Central memory CD4-positive, alpha-beta T cell (primary cell): Measurements from ENCODE around the gene ARSK.

Source experiments
- DNase-seq: peaks from one replicate; pipeline ENCODE4 v3.0.0; 2022
- total RNA-seq, 3 experiments: gene quantifications; one replicate each; lab custom pipeline; 2026; lab: John Stamatoyannopoulos, UW

The ARSK gene
- 6.5 to 14.6 (median 8.7) reads per million in 3 experiments for total RNA-seq

- peak; percentile 97 for DNase-seq
Measured at GRCh38 chr5:95554647-95555548, at the start of gene ARSK, which contains the start of gene SKIC3. ARSK (plus strand) TSS chr5:95555101; CDS start chr5:95555279, 178 bp downstream. SKIC3 (minus strand) TSS chr5:95554977; CDS start chr5:95547150, 7,827 bp downstream.

- DNase-seq, result no peak
Measured at GRCh38 chr5:95508550-95508949, 46.4 kb upstream of the ARSK start.

GRCh38 chr5:95511606-95512005, 43.3 kb upstream of the ARSK start:
- DNase-seq, result no peak

DNA sequence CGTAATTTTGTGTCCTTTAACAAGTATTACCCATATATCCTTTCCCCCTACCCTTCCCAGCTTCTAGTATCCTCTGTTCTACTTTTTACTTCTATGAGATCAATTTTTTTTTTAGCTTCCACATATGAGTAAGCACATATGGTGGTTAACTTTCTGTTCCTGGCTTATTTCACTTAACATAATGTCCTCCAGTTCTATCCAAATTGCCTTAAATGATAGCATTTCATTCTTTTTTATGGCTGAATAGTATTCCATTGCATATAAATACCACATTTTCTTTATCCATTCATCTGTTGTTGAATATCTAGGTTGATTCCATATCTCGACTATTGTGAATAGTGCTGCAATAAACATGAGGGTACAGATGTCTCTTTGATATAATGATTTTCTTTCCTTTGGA, 36.5 kb upstream of the ARSK start:
- no peak for DNase-seq

DNA sequence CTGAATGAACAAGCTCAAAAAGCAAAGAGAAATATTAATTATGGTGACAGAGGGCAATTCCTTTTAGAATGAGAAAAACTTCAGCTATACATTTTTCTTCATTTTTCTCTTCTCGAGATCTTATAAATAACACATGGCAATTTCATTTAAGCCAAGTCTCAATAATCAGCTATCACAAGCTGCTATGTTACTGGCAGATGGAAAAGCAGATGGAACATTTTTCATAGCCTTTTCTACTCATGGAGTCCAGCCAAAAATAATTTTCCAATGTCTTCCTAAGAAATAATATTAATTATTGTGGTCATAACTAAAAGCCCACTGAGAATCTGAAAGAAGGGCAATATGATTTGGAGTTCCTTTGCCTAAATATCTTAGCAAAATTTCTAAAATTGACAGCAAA, 35.8 kb upstream of the ARSK start:
- no peak for DNase-seq

GRCh38 chr5:95519681-95520080, 35.2 kb upstream of the ARSK start:
- no peak for DNase-seq

DNA sequence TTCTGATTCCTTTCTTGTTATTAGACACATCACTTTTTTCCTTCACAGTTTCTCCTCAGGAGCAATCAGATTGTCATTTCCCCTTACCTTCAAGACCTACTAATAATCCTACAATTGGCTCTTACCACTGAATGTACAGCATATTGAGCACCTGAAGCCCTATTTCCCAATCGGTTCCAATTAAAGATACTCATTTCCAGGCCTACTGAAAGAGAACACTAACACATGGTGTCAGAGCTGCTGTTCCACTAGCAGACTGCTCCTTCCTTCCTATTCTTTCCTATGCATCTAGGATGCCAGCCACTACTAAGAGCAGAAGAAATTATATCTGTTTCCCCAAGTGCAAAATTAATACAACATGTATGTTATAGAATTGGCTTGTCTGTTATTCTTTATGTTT, 34.7 kb upstream of the ARSK start:
- DNase-seq, result no peak

DNA sequence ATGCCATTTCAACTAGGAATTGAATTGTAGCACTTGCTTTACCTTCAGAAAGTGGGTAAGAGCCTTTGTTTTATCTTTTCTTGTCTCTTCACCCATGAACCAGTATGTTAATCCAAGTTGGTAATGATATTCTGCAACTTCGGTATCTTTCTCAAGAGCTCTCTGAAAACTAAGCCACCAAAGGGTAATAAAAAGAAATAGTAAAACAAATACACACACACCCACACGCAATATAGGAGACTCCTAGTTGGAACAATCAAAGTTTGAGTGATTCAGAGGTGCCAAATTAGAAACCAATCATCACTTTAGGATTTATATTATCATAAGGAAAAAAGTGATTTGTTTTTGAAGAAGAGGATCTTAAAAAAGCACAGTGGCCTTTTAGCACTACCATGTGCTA, 30.5 kb upstream of the ARSK start:
- no peak for DNase-seq

GRCh38 chr5:95526871-95527270, 28.0 kb upstream of the ARSK start:
- DNase-seq, result no peak

DNA sequence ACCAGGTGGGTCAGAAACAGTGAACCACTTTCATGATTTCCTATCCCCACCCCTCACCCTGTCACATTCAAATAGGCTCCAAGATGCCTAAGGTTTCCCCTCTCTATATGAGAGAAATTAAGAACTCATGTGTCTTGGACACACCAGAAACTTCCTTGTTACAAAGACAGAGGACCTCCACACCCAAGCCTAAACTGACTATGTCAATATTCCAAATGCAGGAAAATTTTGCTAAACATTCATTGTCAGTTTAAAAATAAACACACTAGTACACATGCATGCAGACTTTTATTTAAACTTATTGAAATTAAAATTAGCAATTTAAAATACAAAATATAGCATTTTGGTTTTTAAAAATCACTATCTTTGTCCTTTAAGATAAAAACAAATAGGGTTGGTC, 26.3 kb upstream of the ARSK start:
- no peak for DNase-seq

DNA sequence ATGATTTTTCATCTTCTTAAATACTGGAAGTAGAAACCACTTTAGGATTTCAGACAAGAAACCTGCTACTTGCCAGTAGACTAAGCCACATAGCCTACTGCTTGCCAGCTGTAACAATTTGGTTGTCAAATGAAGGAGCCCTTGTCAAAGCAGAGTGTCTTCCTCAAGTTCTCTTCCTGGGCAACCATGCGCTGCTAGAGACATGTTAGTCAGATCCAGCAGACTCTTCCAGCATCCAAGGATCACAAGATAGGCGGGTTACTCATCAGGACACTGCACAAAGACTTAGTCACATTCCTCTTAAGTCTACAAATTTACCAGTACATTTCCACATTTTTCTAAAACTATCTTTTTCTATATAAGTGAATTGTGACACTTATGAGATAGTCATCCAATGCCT, 24.5 kb upstream of the ARSK start:
- DNase-seq, result no peak

DNA sequence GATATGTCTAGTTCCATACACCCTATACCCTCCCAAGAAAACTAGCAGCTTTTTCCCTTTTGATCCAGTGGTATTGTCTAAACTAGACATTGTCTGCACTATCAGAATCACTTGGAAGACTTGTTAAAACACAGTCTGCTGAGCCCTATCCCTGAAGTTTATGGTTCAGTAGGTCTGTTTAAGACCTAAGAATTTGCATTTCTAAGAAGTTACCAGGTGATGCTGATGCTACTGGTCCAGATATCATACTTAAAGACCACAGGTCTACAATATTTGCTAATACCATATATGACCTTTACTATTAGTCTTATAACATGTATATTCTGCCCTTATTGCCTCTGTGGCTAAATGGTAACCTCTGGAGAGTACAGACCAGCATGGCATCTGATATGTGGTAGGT, 23.4 kb upstream of the ARSK start:
- no peak for DNase-seq

DNA sequence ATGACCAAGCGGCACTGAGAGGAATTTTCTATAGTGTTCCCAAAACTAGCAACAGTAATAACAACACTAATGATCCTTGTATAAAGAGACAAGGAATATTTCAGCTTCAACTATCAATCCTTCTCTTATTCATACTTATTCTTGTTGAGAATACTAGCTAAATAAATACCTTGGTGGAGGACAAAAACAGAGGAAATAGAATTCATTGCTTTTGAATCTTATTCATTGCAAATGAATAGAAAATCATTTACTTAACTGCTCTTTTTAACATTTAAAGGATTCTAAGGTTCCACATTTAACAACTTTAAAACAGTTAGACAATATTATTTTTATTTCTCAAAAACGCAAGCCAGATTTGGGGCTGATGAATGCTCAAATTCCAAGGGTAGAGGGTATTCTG, 22.5 kb upstream of the ARSK start:
- no peak for DNase-seq

- DNase-seq, result no peak
Measured at GRCh38 chr5:95533106-95533505, 21.8 kb upstream of the ARSK start.

GRCh38 chr5:95533761-95534160, 21.1 kb upstream of the ARSK start:
- DNase-seq, result no peak

- DNase-seq, result no peak
Measured at GRCh38 chr5:95537501-95537900, 17.4 kb upstream of the ARSK start.

GRCh38 chr5:95543017-95543705, 11.7 kb upstream of the ARSK start:
- no peak for DNase-seq

DNA sequence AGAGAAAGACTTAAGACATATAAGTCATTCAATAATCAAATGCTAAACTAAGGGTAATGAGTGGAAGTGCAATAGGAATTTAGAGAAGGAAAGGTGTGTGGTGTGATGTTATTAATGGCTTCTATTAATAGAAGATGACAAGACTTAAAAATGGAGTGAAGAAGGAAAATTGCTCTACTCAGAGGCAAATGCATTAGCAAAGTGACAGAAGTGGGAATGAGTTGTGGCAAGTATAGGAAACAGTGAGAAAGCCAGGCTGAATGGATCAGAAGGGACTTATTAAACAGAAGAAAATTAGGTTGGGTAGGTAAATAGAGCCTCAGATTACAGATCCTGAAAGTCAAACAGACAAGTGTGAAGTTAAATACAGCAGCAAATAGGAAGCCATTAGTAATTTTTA, 5.9 kb upstream of the ARSK start:
- DNase-seq, result no peak

DNA sequence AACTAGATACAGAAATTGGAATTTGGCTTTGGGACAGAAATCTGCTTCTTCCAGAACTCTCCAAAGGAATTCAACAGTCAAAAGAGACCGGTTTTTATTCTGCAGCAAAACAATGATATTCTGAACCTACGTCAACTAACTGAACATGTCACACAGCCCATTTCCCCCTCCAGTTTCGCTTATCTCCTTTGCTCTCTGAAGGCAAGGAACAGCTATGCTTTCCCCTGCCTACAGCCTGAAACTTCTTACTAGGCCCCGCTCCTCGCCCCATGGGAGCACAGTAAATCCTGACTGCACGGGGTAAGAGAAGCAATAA, 612 bp upstream of the ARSK start:
- DNase-seq, result no peak

GRCh38 chr5:95555553-95555952, 652 bp downstream of the ARSK start:
- DNase-seq, result no peak

DNA sequence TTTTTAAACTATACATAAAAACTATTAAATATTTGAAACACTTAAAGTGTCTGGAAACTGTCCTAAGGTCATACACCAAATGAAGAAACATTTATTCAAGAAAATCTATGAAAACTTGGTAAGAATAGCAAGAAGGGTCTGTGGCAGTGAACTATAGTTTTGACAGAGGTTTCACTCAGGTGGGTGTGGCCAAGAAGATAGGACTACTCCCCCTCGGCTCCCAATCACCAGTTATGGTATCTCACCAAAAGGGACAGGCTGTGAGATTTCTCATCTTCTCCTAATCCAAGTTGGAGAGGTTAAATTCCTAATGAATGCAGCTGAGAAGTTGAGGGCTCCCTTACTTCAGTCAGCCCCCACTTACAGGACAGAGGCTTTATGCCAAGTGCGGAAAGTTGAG, 2.9 kb downstream of the ARSK start:
- no peak for DNase-seq

GRCh38 chr5:95562282-95562681, 7.4 kb downstream of the ARSK start:
- DNase-seq, result no peak

DNA sequence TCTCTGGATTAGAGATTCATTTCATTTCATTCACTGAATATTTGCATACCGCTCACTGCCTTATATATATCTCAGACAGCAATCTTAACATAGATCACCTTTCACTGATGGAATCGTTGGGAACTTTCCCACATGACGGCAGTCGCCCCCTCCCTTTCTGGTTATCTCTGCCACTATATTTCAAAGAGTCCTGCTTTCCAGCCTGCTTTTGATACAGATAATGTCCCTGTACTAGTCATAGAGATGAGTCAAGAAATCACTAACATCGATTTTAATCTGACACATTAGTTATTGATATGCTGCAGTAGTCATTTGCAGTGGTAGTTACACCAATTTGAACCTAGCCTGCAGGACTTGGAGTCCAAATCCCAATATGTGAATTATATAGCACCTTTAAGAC, 8.5 kb downstream of the ARSK start:
- no peak for DNase-seq

GRCh38 chr5:95564450-95564849, 9.5 kb downstream of the ARSK start:
- no peak for DNase-seq
